Loucy (cell line): ENCODE results near the gene SIPA1.

Source experiments
- H2AFZ ChIP-seq: fragments of 200-600 bp; sonication (generic); 2 replicates; pipeline ENCODE4 v1.6.0; 2016; ENCODE audit warnings: antibody characterized with exemption, mild to moderate bottlenecking, low read length, moderate library complexity
- H3F3A ChIP-seq: fragments of 200-600 bp; 2 replicates; pipeline ENCODE4 v1.6.0; 2016; ENCODE audit warnings: antibody characterized with exemption, low read depth, mild to moderate bottlenecking
- H3K27me3 ChIP-seq: fragments of 200-600 bp; sonication (generic); 2 replicates; pipeline ENCODE4 v1.6.1; 2014; ENCODE audit warnings: low read length, mild to moderate bottlenecking; ENCODE audit not compliant: insufficient read depth, poor library complexity, severe bottlenecking
- H3K36me3 ChIP-seq: fragments of 200-600 bp; sonication (generic); 2 replicates; pipeline ENCODE4 v1.6.1; 2016; ENCODE audit warnings: low read length; ENCODE audit not compliant: insufficient read depth
- H3K4me1 ChIP-seq: fragments of 200-600 bp; sonication (generic); 2 replicates; pipeline ENCODE4 v1.5.1; 2014; ENCODE audit warnings: low read length, mild to moderate bottlenecking; ENCODE audit not compliant: insufficient read depth, poor library complexity, severe bottlenecking
- H3K4me2 ChIP-seq: fragments of 200-600 bp; sonication (generic); 2 replicates; pipeline ENCODE4 v1.6.0; 2014; ENCODE audit warnings: antibody characterized with exemption, low read length, low read depth, mild to moderate bottlenecking; ENCODE audit not compliant: poor library complexity, severe bottlenecking
- H3K4me3 ChIP-seq: fragments of 200-600 bp; sonication (generic); 2 replicates; pipeline ENCODE4 v1.5.1; 2014; ENCODE audit warnings: low read length, mild to moderate bottlenecking, mixed read lengths; ENCODE audit not compliant: poor library complexity, severe bottlenecking
- H3K79me2 ChIP-seq: fragments of 200-600 bp; sonication (generic); 2 replicates; pipeline ENCODE4 v1.6.1; 2014; ENCODE audit warnings: low read length; ENCODE audit not compliant: insufficient read depth
- H3K9ac ChIP-seq: fragments of 200-600 bp; sonication (generic); 2 replicates; pipeline ENCODE4 v1.6.0; 2014; ENCODE audit warnings: mild to moderate bottlenecking, low read depth, low read length, moderate library complexity; ENCODE audit not compliant: poor library complexity, severe bottlenecking
- H3K9me2 ChIP-seq: fragments of 200-600 bp; sonication (generic); replicated peaks from 2 replicates; pipeline ENCODE4 v1.6.1; 2016; ENCODE audit warnings: low read depth, low read length, mixed read lengths
- H3K9me3 ChIP-seq: fragments of 200-600 bp; sonication (generic); 2 replicates; pipeline ENCODE4 v1.6.1; 2014; ENCODE audit warnings: mild to moderate bottlenecking, antibody characterized with exemption, low read length, low read depth; ENCODE audit not compliant: insufficient read depth
- H4K20me1 ChIP-seq: fragments of 200-600 bp; sonication (generic); 2 replicates; pipeline ENCODE4 v1.6.0; 2014; ENCODE audit warnings: antibody characterized with exemption, low read length, mild to moderate bottlenecking; ENCODE audit not compliant: insufficient read depth, poor library complexity, severe bottlenecking
- CTCF ChIP-seq: fragments of 200-600 bp; sonication (generic); conservative IDR thresholded peaks from 2 replicates; pipeline ENCODE4 v1.5.1; 2014; ENCODE audit warnings: mild to moderate bottlenecking, antibody characterized with exemption, low read length
- EZH2phosphoT487 ChIP-seq: fragments of 200-600 bp; IDR thresholded peaks from 2 replicates; pipeline ENCODE4 v1.6.1; 2018; ENCODE audit warnings: antibody characterized with exemption, mild to moderate bottlenecking, moderate library complexity, borderline replicate concordance

Gene SIPA1

GRCh38 chr11:65662799-65663638, 25.1 kb downstream of the SIPA1 start, which contains the start of gene RELA:
Gene RELA (minus strand): TSS chr11:65662916. CDS start chr11:65662832, 84 bp downstream.
- Histone ChIP-seq H3K36me3 (peaks cover 20% of the 10 kb centered on the region; the same call in 1 of the 2 replicates), H3K4me1 (peaks cover 17% of the 10 kb centered on the region), H3K4me2 (peak within 1 kb of the TSS; percentile 99), H3K4me3 (peak within 1 kb of the TSS; percentile 98), H3K79me2 (peaks cover 35% of the 10 kb centered on the region), H4K20me1 (peaks cover 29% of the 10 kb centered on the region), H3K9ac (peak within 1 kb of the TSS; percentile 92), H3K9me3 (no peaks in the 10 kb centered on the region), H3K27me3 (no peaks in the 10 kb centered on the region), H3K9me2 (no peaks in the 10 kb centered on the region), H2AFZ (peak within 1 kb of the TSS; percentile 76), H3F3A (0 out of 2 replicates have a peak, but pooled peaks cover 7% of the 10 kb centered on the region)
- no peak for TF ChIP-seq CTCF
- TF ChIP-seq EZH2phosphoT487 = no peak

GRCh38 chr11:65663639-65664200, 25.8 kb downstream of the SIPA1 start:
- Histone ChIP-seq H3K79me2 (peaks cover 35% of the 10 kb centered on the region), H3K4me1 (peaks cover 17% of the 10 kb centered on the region), H3K4me3 (peak overlapping the region; percentile 98), H2AFZ (peak overlapping the region; percentile 76), H3K4me2 (peak overlapping the region; percentile 91), H3K9me3 (no peaks in the 10 kb centered on the region), H3K36me3 (peaks cover 13% of the 10 kb centered on the region; the same call in 1 of the 2 replicates), H3F3A (0 out of 2 replicates have a peak, but pooled peaks cover 7% of the 10 kb centered on the region), H3K27me3 (no peaks in the 10 kb centered on the region), H3K9me2 (no peaks in the 10 kb centered on the region), H3K9ac (peak overlapping the region; percentile 76), H4K20me1 (peaks cover 29% of the 10 kb centered on the region)
- no peak for TF ChIP-seq CTCF
- TF ChIP-seq EZH2phosphoT487 = no peak

- H3K9me3 ChIP-seq = no peaks in the 10 kb centered on the region
These were observed 34.4 kb downstream of the SIPA1 start for GRCh38 chr11:65672180-65672860.

More at GRCh38 chr11:65672180-65672860, 34.4 kb downstream of the SIPA1 start:
- Histone ChIP-seq H3K4me2 (no peak overlapping the region), H3K4me1 (no peaks in the 10 kb centered on the region), H4K20me1 (no peaks in the 10 kb centered on the region), H3K9ac (no peak overlapping the region), H3K36me3 (no peaks in the 10 kb centered on the region), H3K4me3 (no peak overlapping the region), H2AFZ (no peak overlapping the region), H3K79me2 (no peaks in the 10 kb centered on the region), H3F3A (no peaks in the 10 kb centered on the region), H3K9me2 (no peaks in the 10 kb centered on the region), H3K27me3 (no peaks in the 10 kb centered on the region)
- TF ChIP-seq CTCF (no peak), EZH2phosphoT487 (no peak)
